Activated CD4-positive, alpha-beta T cell treated with anti-CD3 and anti-CD28 coated beads for 4 hours (primary cell): ENCODE data around the gene CTAG1A.
"Not testable (repeated sequence)": the region's sequence is repeated elsewhere in the genome, so short reads cannot be mapped to it uniquely, and the experiment has no call there.

Source experiments
- DNase-seq, 2 donors: peaks; one replicate each; pipeline ENCODE4 v3.0.0-alpha.2; 2020

Gene CTAG1A

DNA sequence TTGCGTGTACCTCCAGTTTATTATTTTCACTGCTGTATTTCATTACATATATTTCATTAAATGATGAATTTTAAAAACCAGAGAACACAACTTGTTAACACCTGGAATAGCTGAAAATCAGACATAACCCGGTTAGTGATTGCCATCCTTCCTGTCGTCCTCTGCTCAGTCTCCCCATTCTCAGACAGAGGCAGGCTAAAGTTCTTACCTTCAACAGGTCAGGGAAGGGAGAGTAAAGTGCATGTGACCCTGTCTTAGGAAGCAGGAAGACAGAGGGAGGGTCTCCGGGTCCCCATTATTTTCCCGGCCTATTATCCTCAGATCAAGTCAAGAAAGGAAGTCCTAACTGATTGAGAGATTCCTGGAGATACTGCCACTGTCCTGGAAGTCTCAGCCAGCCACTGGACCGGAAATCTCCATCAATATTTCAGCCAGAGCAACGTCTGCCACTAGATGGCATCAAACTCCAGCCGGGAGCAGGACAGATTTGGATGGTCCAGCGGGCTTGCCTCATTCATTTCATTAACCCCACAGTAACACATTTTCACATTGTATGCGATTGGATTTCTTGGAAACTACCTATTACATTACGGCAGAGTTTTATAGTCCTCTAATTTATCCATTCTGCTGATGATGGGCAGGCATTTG, 36.0 kb downstream of the CTAG1A start:
- not testable (repeated sequence) for DNase-seq

DNA sequence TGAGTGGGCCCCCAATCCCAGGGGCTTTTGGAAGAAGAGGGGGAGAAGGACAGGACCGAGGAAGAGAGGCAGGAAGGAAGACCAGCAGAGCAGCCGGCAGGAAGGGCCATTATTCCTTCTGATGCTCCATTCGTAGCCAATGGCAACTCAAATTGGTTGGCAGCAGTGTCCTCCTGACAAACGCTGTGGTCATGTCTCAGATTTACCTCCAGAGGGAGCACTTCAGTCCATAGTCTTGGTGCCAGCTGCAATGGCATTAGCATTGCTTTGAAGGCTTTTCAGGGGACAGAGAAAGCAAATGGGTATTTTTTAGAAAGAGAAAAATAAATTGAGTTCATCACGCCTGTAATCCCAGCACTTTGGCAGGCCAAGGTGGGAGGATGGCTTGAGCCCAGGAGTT, 44.0 kb downstream of the CTAG1A start:
- not testable (repeated sequence) for DNase-seq

DNA sequence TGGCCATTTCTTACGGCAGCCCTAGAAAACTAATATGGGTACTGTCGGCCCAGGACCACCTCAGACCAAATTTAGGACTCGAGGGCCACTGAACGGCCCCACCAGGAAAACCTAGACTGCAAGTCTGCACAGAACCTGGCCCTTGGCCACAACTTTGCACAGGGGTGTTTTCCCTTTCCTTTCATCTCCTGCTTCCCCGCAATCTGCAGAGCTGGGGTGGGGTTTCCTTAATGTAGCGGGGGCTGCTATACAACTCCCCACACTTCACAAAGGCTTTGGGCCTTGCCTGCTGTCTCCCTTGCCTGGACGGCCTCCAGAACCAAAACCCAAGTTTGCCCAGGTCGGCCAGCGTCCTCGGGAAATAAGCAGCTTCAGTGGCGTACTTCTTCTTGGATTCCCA, 46.0 kb downstream of the CTAG1A start:
- not testable (repeated sequence) for DNase-seq

GRCh38 chrX:154633661-154634060, 48.7 kb downstream of the CTAG1A start:
- not testable (repeated sequence) for DNase-seq
